ENCODE measurements around the gene SH3BP4.

SH3BP4 gene

DNA sequence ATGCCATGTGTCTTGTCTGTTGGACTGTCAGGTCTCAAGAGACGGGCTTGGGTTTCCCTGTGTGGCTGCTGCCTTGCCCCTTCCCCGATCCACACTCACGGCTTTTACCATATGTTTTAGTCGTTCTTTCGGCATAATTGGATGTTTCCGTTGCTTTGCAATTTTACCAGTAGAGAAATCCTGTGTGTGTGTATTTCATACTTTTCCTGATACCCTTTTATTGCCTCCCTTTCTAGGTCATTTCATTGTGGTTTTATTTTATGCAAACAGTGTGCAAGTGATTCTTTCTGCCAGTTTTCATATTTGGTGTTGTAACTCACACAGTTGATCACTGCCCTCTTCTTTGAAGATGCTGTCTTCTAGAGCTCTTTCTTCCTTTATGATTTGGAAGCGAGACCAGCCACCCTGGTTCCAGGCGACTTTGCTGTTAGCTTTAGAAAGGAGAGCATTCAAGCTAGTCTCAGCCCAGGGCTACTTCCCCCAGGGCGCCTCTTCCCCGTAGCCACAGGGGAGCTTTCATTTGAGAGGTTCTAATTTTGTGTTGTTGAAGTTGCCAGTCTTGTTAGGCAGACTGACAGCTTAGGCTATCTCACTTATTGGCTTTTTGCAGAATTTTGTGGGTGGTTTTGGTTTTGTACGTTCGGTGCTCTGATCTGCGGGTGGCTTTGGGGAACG, 17.0 kb downstream of the SH3BP4 start:
- no peak for DNase-seq

DNA sequence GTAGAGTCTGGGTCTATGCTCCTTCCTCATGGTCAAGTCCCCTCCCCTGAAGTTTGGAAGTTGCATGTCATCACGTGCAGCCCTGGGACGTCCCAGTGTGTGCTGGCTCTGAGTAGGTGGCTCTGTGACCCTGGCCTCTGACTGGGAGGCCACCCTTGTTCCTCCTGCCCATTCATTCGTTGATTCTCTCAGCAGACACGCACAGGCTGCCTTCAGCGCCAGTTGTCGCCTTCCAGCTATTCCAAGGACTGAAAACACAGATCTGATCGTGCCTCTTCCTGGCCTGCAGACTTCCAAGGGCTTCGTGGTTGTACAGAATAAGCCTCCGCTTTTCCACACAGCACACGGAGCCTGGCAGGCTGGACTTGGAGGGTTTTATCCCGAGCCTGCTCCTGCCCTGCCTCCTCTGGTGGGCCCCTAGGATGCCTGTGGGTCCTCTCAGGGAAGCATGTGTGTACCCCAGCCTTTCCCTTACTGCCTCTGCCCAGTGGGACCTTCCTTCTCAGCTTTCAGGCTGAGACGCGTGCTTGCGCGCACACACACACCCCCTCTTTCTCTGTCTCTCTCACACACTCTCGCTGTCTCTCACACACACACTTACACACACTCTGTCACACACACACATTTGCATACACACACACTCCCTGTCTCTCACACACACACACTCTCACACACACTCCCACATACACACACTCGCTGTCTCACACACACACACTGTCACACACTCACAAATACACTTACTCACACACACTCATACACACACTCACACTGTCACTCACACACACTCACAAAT, 17.7 kb downstream of the SH3BP4 start:
- no peak for DNase-seq

DNA sequence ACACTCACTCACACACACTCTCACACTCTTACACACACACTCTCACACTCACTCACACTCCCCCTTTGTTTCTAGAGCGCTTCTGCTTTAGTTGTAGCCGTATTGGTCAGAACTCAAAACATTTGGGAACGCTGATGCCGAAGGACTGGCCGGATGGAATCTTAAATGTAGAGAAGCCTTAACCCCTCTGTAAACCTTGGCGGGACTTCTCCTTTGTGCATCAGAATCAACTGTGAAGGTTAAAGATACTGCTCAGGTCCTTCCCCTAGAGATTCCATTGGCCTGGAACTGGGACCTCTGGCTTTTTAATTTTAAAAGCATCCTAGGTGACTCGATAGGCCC, 18.3 kb downstream of the SH3BP4 start:
- DNase-seq: no peak

DNA sequence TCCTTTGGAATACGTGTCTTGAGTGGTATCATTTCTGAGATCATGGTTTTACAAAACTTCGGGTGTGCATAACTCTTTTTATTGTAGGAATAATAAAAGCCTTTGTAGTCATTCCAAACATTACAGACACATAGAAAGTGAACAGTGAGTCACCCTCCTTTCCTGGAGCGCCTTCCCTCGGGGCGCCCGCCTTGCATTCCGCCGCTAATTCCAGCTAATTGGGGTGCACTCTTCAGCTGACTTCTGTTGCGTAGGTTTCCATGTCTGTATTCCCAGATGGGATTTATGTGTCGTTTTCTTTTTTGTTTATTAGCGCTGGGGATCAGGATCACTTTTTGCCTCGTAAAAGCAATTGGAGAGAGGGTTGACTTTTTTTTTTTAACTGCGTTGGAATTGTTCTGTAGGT, 18.7 kb downstream of the SH3BP4 start:
- no peak for DNase-seq

DNA sequence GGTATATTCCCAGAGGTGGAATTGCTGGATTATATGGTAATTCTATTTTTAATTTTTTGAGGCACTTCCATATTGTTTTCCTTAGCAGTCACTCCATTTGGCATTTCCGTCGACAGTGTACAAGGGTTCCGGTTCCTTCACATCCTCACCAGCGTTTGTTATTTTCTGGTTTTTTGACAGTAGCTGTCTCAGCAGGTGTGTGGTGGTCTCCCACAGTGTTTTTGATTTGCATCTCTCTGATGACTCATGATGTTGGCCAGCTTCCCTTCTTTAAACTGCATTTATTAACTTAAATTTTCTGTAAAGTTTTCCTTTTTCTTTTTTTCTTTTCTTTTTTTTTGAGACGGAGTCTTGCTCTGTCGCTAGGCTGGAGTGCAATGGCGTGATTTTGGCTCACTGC, 19.7 kb downstream of the SH3BP4 start:
- DNase-seq: no peak

DNA sequence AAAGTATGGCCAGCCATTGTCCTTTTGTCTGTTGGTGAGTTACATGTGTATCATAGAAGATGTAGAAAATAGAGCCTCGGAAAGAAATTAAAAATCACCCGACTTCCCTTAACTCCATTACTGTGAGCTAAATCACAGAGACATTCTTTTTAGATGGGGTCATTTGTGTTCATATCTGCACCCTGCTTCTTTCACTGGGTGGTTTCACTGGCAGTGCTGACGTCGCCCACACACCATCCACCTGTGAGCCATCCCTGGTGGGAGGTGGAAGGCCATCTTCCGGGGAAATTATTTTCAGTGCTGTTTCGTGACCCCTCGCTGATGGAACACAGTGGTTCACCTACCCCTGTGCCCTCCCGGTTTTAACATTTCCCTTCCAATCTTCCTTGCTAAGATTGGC, 21.2 kb downstream of the SH3BP4 start:
- DNase-seq: no peak

DNA sequence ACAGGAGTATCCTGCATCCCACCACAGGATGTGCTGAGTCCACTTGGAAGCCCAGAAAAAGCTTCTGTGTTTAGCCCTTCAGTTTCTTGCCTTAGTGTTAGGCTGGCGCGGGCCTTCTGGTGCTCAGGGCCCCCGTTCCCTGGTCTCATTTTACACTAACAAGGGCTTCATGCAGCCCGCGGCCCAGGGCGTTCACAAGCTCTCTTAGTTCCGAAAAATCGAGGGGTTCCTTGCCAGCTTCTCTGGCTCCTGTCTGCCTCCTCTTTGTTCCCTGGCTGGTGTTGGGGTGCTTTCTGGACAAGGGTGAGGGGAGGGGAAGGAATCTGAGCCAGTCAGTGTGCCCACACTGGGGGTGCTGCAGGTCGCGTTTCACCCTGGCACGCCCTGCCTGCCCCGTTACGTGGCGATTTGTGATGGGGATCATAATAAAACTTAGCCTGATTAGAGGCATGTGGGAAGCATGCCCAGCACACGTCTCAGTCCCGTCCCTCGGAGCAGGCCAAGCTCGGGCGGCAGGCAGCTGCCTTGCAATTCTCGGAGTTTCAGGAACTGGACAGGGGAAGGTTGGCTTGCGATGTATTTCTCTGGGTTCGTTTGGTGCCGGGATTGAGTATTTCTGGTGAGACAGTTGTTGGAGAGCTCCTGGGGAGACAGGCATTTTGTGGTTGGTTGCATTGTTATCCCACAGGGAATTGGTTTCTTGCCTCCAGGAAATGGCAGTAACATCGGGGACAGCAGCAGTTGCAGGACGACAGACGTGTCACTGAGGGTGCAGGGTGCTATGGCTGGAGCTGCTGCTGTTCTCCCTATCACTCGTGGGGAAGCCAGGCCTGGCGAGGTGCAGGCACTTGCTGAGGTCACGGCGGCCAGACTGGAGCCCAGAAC, 22.9 kb downstream of the SH3BP4 start:
- DNase-seq: no peak

DNA sequence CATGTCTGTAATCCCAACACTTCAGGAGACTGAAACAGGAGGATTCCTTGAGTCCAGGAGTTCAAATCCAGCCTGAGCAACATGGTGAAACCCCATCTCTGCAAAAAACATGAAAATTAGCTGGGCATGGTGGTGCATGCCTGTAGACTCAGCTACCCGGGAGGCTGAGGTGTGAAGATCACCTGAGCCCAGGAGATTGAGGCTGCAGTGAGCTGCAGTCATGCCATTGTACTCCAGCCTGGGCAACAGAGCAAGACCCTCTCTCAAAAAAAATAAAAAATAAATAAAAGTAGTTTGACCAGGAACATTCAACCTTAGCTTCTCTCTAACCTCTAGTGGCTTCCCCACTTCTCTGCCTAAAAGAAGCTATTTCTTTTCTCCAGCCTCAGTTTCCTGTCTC, 23.8 kb downstream of the SH3BP4 start:
- no peak for DNase-seq

DNA sequence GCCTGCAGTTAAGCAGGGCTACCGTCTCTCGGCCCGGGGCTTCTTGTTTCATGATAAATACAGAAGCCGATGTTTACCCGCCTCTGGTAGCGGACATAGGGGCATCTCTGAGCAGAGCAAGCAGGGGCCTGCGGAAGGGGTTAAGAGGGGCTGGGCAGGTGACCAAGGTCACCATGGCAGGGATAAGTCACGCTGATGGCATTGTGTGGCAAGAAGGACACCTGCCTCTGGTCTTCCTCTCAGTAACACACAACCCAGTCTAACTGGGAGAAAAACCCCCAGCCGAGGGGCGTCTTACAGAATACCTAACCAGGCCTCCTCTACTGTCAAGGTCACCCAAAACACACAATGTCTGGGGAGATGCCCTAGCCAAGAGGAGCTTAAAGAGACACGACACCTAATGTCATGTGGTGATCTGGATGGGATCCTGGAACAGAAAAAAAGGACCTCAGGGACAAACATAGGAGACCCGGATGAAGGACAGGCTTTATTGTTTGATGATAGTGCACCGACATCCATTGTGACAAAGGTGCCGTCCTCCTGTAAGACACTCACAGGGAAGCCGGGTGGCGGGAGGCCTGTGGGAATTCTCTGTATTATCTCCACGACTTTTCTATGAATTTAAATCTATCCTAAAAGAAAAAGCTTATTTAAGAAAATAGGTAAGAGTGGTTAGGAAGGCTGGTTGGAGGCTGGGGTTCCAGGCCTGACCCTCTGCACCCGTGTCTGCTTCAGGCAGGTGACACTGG, 24.8 kb downstream of the SH3BP4 start:
- no peak for DNase-seq

DNA sequence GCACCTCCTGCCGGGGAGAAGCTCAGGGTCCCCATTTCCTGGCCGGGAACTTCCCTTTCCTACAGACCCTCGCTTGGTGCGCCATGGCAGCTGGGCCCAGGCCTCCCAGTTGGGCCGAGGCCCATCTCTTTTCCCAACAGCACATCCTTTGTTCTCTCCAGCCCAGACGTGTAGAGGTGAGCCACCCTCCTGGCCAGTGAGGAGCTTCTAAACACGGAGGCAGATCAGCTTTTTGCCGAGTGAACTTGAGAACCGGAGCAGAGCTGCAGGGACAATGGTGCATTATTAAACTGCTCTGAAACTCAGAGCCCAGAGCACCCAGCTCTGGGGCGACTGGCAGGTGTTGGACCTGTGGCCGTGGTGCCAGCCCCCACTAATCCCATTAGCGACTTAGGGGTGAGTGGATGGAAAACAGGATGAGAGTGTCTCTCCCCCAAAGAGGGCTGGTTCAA, 25.4 kb downstream of the SH3BP4 start:
- no peak for DNase-seq

DNA sequence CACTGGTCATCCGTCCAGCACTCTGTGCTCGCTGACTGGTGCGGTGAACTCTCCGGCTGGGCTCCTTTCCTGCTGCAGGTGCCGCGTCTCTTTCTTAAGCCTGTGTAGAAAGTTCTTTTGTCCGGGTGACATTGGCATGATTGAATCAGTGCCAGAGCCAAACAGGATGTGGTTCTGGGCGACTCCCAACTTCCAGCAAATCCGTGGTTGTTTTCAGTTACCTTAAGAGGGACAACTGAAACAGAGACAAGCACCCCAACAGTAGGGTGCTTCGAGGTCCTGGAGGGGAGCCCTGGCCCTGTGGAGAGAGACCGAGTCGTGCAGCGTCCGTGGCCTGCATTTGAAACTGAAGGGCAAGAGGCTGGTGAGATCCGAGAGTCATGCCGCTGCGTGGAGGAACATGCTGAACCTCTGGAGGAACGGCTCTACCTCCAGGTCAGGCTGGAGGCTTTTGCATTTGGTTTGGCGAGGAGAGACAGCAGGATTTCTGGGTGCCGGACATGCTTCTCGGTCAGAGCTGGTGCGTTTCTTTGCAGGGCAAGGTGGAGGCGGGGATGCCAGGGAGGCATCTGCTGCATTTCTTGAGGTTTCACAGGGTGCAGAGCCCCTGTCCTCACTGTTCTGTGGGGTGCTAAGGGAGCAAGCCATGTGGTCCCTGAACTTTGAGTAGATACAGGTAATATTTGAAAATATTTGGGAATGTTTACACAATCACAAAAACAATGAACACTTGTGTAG, 26.8 kb downstream of the SH3BP4 start:
- no peak for DNase-seq

DNA sequence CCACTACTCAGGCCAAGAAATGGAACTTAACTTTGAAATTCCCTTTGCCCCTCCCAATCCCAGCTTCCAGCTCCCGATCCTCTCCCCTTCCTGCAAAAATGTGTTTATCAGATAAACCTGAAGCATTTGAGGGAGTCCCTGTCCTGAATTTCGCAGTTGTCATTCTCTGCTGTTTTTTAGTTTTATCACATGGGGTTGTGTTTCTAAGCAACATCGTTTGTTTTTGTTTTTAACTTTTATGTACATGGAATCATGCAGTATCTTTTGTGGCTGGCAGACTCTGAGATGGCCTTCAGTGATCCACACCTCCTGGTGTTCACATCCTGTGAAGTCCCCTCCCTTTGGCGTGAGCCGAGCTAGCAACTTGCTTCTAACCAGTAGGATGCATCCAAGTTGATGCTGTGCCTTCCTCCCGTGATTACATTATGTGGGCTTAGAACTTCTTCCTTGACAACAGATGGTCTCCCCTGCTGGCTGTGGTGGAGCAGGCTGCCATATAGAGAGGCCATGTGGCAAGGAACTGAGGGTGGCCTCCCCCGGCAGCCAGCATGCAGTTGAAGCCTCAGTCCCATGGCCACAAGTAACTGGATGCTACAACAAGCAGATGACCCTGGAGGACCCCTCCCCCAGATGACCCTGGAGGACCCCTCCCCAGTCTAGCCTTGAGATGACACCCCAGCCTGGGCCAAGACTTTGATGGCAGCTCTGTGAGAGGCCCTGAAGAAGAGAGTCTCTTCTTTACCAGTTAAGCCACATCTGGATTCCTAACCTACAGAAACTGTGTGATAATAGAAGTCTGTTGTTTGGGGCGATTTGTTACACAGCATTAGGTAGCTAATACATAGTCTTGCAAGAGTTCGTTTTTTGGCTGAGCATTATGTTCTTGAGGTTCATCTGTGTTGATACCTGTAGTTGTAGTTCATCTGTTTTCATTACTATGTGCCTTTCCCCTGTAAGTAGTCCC, 27.7 kb downstream of the SH3BP4 start:
- no peak for DNase-seq

DNA sequence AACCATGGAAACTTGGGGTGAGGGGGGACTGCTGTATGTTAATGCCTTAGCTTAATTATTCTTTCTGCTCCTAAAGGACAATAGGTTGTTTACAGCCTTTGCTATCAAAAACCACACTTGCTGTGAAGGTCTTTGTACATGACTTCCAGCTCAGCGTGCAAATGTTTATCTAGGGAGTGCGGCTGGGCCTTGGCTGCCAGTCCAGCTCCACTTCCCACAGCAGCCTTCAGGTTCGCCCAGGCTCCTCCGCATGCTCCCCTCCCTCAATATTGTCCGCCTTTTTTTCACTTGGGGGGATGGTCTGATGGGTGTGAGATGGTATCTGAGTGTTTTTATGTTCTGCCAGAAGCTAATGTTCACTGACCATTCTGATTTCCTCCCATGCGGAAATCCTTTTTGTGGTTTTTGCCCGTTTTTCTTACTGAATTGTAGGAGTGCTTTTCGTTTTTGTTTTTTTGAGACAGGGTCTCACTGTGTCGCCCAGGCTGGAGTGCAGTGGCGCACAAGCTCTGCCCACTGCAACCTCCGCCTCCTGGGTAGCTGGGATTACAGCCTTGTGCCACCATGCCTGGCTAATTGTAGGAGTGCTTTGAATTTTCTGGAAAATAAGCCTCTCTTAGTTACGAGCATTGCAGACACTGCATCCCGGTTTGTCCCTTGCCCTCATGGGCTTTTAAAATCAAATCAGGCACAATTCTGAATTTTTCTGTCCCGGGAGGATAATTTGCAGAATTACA, 28.8 kb downstream of the SH3BP4 start:
- no peak for DNase-seq

DNA sequence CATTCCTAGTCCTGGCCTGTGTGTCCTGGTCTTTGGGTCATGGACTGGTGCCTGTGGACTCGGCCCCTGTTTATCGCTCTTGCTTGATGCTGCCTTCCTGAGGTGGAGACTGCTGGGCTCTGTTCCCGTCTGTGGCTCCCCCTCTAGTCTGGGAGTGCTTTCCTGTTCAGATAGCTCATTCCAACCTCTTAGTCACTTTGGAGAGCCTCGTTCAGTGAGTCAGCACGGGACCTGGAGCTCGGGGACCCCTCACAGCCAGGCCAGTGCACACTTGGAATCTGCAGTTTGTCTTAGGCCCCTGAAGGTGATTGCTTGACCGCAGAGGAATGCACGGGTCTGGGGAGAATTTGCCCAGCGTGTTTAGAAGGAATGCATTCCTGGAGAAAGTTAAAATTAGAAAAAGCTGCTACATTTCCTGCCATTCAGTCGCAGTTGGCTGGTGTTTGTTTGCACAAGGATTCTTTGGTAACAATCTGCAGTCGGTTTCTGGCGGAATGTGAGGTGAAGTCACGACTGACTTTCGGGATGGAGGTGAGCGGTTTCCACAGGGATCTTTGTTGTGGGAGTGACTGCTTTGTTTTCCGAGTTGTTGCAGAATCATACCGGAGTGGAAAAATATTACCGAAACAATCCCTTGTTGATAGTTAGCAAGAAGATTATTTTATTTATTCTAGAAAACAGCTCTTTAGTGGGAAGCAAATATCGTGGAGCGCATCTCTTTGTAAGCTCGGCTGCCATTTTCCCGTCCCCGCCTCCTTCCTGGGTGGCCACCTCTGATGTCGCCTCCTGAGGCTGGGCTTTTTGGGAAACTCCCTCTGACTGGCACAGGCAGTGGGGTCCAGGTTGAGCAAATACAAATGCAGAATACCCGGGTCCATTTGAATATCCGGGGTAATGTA, 29.6 kb downstream of the SH3BP4 start:
- no peak for DNase-seq

DNA sequence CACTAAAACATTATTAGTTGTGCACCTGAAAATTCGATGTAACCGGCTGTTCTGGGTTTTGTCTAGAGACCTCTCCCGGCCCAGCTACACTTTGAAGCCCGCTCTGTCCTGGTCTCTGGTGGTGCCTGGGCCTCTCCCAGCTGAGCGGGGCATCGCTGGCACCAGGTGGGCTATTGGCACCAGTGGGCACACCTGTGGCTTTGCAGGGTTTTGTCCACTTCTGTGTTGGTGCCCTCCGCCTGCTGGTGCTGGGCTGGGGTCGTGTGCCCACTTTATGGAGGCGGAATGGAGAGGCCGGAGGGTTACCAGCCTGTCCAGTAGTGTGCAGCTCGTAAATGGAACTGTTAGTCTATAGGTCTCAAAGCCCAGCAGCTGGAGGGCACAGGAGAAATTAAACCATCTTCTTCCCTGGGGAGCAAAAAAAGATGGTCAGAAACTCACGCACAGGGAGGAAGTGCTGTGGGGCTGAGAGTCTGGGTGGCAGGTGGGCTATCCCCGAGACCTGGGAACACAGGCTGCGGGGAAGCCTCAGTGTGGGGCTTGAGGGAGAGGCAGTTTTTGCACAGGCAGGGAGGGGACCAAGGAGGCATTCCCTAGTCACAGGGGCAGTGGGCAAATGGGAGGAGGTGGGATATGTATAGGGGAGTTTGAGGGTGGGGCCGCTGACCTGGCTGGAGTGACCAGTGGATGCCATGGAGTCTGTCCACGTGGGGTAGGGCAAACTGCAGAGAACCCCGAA, 30.4 kb downstream of the SH3BP4 start:
- DNase-seq: no peak

DNA sequence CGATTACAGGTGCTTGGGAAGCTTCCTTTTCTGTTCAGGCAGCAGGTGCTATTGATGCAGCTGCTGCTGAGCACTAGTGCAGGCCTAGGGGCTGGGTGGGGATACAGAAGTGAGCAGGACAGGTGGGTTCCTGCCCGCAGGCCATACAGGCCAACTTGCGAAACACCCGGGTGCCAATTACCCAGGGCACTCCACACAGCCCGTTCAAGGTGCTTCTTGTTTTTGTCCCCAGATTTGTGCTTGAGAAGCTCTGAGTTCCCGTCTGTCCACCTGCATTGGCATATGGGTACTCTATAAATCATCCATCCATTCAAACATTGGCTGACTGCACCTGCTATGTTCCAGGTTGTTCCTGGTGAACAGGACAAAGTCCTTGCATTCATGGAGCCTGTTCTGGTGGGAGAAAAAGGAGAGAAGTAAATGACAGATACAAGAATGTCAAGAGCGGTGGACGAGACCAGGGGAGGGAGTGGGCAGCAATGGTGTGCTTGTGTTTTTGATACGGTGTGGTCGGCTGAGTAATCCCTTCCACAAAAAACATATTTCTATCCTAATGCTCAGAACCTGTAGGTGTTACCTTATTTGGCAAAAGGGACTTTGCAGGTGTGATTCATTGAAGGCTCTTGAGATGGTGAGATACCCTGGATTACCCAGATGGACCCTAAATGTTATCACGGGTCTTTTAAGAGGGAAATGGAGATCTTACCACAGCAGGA, 31.4 kb downstream of the SH3BP4 start:
- DNase-seq: no peak

DNA sequence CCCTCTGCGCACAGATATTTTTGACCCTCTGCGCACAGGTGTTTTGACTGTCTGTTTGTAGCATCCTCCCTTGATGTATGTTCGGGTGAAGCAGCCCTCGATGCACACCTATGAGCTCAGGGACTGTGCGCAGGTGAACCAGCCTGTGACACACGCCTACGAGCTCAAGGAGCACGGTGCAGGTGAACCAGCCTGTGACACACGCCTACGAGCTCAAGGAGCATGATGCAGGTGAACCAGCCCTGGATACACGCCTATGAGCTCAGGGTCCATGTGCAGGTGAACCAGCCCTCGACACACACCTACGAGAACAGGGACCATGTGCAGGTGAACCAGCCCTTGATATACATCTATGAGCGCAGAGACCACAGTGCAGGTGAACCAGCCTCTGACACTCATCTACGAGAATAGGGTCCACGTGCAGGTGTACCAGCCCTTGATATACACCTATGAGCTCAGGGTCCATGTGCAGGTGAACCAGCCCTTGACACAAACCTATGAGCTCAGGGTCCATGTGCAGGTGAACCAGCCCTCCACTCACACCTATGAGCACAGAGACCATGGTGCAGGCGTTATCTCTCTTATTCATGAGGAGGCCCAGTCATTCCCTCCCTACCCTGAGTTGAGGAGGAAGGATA, 33.9 kb downstream of the SH3BP4 start:
- no peak for DNase-seq

All from KG1 (cell line).